K562 (cell line): ENCODE measurements around the gene SPRED2. TPM values are rescaled to one million over a fixed set of nuclear protein-coding genes. Genes with fewer than 3 reads are reported as not detected.
A peak's percentile ranks its signal among the peaks of the same experiment; 100 is the strongest.

ENCODE experiments used
- ATF3 ChIP-seq, 2 experiments: fragments of 450-650 bp in 1 of 2; sonication (generic) in 1 of 2; formaldehyde crosslinking in 1 of 2; IDR thresholded peaks in 1 of 2; conservative IDR thresholded peaks in 1 of 2; 2 replicates each; pipeline versions ENCODE4 v1.6.1 to v1.8.1; 2016 to 2023; ENCODE audit warnings: mild to moderate bottlenecking in 2 of 2, moderate library complexity in 2 of 2, inconsistent platforms in 1 of 2, missing genetic modification reagents in 1 of 2
- ATF7 ChIP-seq: fragments of 450-650 bp; IDR thresholded peaks from 2 replicates; pipeline ENCODE4 v1.7.1; 2014; ENCODE audit warnings: mild to moderate bottlenecking, moderate library complexity
- BRF1 ChIP-seq: IDR thresholded peaks from 3 replicates; pipeline ENCODE4 v1.6.1; 2011; ENCODE audit warnings: borderline replicate concordance, mild to moderate bottlenecking; ENCODE audit not compliant: insufficient read length; ENCODE audit errors: extremely low read depth
- C11orf30 ChIP-seq: fragments of 450-650 bp; IDR thresholded peaks from 2 replicates; pipeline ENCODE4 v1.6.1; 2016; ENCODE audit warnings: low read depth, mild to moderate bottlenecking
- CC2D1A ChIP-seq: fragments of 450-650 bp; IDR thresholded peaks from 2 replicates; pipeline ENCODE4 v1.6.1; 2017; ENCODE audit warnings: mild to moderate bottlenecking
- CHD2 ChIP-seq: IDR thresholded peaks from 2 replicates; pipeline ENCODE4 v1.6.1; 2011; ENCODE audit warnings: low read depth, low read length
- EHMT2 ChIP-seq: fragments of 450-650 bp; IDR thresholded peaks from 2 replicates; pipeline ENCODE4 v1.6.1; 2018; ENCODE audit warnings: antibody characterized with exemption
- EP400 ChIP-seq: fragments of 450-650 bp; IDR thresholded peaks from 2 replicates; pipeline ENCODE4 v1.6.1; 2017; ENCODE audit warnings: antibody characterized with exemption, mild to moderate bottlenecking, moderate library complexity
- ESRRA ChIP-seq: fragments of 450-650 bp; IDR thresholded peaks from 2 replicates; pipeline ENCODE4 v1.6.1; 2014; ENCODE audit warnings: low read depth, mild to moderate bottlenecking, moderate library complexity, borderline replicate concordance
- FIP1L1 ChIP-seq: fragments of 200-400 bp; formaldehyde crosslinking; IDR thresholded peaks from 2 replicates; pipeline ENCODE4 v1.6.1; 2018; ENCODE audit warnings: mild to moderate bottlenecking, low read depth, low read length; ENCODE audit not compliant: poor library complexity, severe bottlenecking
- GATAD2B ChIP-seq: fragments of 450-650 bp; IDR thresholded peaks from 2 replicates; pipeline ENCODE4 v1.6.1; 2017; ENCODE audit warnings: mild to moderate bottlenecking, borderline replicate concordance
- GTF3C2 ChIP-seq: IDR thresholded peaks from 3 replicates; pipeline ENCODE4 v1.6.1; 2011; ENCODE audit warnings: borderline replicate concordance, mild to moderate bottlenecking, moderate library complexity; ENCODE audit not compliant: insufficient read length; ENCODE audit errors: extremely low read depth
- HDAC6 ChIP-seq: IDR thresholded peaks from 2 replicates; pipeline ENCODE4 v1.6.1; 2012; ENCODE audit warnings: low read depth, mild to moderate bottlenecking, control low read depth, inconsistent platforms, low read length, moderate library complexity
- IRF2 ChIP-seq: sonication (generic); formaldehyde crosslinking; IDR thresholded peaks from 2 replicates; pipeline ENCODE4 v1.8.1; 2022; ENCODE audit warnings: mild to moderate bottlenecking, missing genetic modification reagents
- JUND ChIP-seq, 2 experiments: IDR thresholded peaks; 2 replicates in 1 of 2; 3 replicates in 1 of 2; pipeline ENCODE4 v1.6.1; 2011; ENCODE audit warnings: borderline replicate concordance in 2 of 2, low read depth in 2 of 2, low read length in 2 of 2, improper control_type of control experiment in 1 of 2, missing biosample characterization in 1 of 2, missing genetic modification characterization in 1 of 2, missing genetic modification reagents in 1 of 2
- KLF6 ChIP-seq: fragments of 250-450 bp; sonication (Bioruptor Pico); IDR thresholded peaks from 2 replicates; pipeline ENCODE4 v1.4.0; 2020; ENCODE audit warnings: mild to moderate bottlenecking, moderate library complexity, borderline replicate concordance
- MED1 ChIP-seq: sonication (generic); formaldehyde crosslinking; IDR thresholded peaks from 2 replicates; pipeline ENCODE4 v1.8.1; 2023; ENCODE audit warnings: missing genetic modification reagents, borderline replicate concordance
- MTA3 ChIP-seq: fragments of 450-650 bp; formaldehyde crosslinking; IDR thresholded peaks from 2 replicates; pipeline ENCODE4 v1.6.1; 2017; ENCODE audit warnings: mild to moderate bottlenecking, borderline replicate concordance
- NR2C1 ChIP-seq, 2 experiments: fragments of 450-650 bp; IDR thresholded peaks; 2 replicates each; pipeline ENCODE4 v1.6.1; 2017; ENCODE audit warnings: mild to moderate bottlenecking in 2 of 2, antibody characterized with exemption in 1 of 2, inconsistent platforms in 1 of 2, missing compliant biosample characterization in 1 of 2, missing genetic modification characterization in 1 of 2
- PCBP2 ChIP-seq: fragments of 200-400 bp; formaldehyde crosslinking; IDR thresholded peaks from 2 replicates; pipeline ENCODE4 v1.6.1; 2018; ENCODE audit warnings: low read length, low read depth, mild to moderate bottlenecking, moderate library complexity; ENCODE audit not compliant: poor library complexity, severe bottlenecking
- SMAD1 ChIP-seq: fragments of 150-350 bp; IDR thresholded peaks from 2 replicates; pipeline ENCODE4 v1.6.1; 2014; ENCODE audit warnings: low read length, low read depth; ENCODE audit not compliant: partially characterized antibody
- SMARCE1 ChIP-seq: fragments of 450-650 bp; IDR thresholded peaks from 2 replicates; pipeline ENCODE4 v1.7.1; 2016; ENCODE audit warnings: mild to moderate bottlenecking
- SOX6 ChIP-seq: fragments of 450-650 bp; IDR thresholded peaks from 2 replicates; pipeline ENCODE4 v1.6.1; 2014; ENCODE audit warnings: mild to moderate bottlenecking
- ZFP1 ChIP-seq: fragments of 450-650 bp; formaldehyde crosslinking; IDR thresholded peaks from 2 replicates; pipeline ENCODE4 v1.4.0; 2020; ENCODE audit warnings: mild to moderate bottlenecking, mixed read lengths
- ZNF24 ChIP-seq: fragments of 450-650 bp; IDR thresholded peaks from 2 replicates; pipeline ENCODE4 v1.6.1; 2016
- ZNF3 ChIP-seq: fragments of 250-450 bp; sonication (Bioruptor Pico); IDR thresholded peaks from 2 replicates; pipeline ENCODE4 v1.5.0; 2021; ENCODE audit warnings: mild to moderate bottlenecking, moderate library complexity
- ZNF644 ChIP-seq: fragments of 200-800 bp; sonication (Bioruptor generic); IDR thresholded peaks from 2 replicates; pipeline ENCODE4 v1.6.1; 2016; ENCODE audit warnings: low read depth, missing genetic modification characterization, missing compliant biosample characterization
- polyA plus RNA-seq, 8 experiments: library from polyadenylated mRNA; depleted of rRNA in 4 of 8; stranded (reverse) in 5 of 8; unstranded in 3 of 8; fragments of >200 nt; fragmentation: Nextera tagmentation in 2 of 8; fragmentation: Illumina TruSeq in 1 of 8; extraction: Ambion mirVana in 2 of 8; extraction: Trizol in 1 of 8; gene quantifications; 2 replicates each; pipeline versions ENCODE4 v1.2.1 to v1.2.3, GENCODE V29; 2011 to 2014; ENCODE audit warnings: inconsistent platforms in 1 of 8, missing spikeins in 1 of 8
- total RNA-seq, 7 experiments: library from RNA; depleted of rRNA in 6 of 7; stranded (reverse); fragments of >200 nt in 6 of 7; fragmentation: Illumina TruSeq in 2 of 7; extraction: Trizol in 2 of 7; gene quantifications; 2 replicates each; pipeline versions ENCODE4 v1.2.1 to v1.2.3, GENCODE V29; 2011 to 2021; ENCODE audit warnings: low replicate concordance in 1 of 7

Gene SPRED2
- total and polyA plus RNA-seq, 9 of the 15 experiments (the other 6 are each of a cell fraction or from before 2014, with no cell fraction given) = 4.6 to 50.8 (median 14.1) TPM

DNA sequence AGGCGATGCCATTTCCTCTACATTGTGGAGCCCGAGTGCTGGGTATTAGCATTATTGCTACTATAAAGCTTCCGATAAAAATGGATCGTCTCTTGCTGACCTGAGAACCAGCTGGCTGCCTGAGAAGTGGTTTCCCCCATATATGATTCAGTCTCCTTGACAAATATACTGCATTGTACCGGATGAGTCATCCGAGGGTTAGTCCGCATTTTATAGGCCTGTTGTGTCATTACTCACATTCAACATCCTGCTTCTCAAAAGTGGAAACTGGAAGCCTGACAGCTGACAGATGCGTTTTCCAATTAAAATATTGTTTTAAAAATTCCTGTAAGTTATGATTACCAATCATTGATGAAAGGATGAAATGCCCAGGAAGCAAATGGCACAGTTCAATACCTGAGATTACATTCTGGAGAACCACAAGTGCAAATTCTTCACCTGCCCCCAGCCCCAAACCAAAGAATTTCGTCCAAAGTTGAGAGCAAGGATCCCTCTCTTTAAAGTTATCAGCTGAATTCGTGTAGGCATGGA lies 65.7 kb downstream of the SPRED2 start (continued):
- TF ChIP-seq GTF3C2 (no peak), SMARCE1 (peak; percentile 91), C11orf30 (peak; percentile 45; the same call in 1 of the 2 replicates), FIP1L1 (no peak), GATAD2B (no peak), KLF6 (no peak), MED1 (no peak), JUND (IDR thresholded peaks at IDR 0.05; ENCODE audit: borderline replicate concordance, low read depth, low read length) (peak; percentile 100), JUND (tag; IDR thresholded peaks at IDR 0.05; ENCODE audit: borderline replicate concordance, low read depth, low read length) (peak; percentile 99), HDAC6 (no peak), ZNF24 (no peak), ATF7 (peak; percentile 70), ATF3 (IDR thresholded peaks at IDR 0.05) (peak; percentile 99), ATF3 (CRISPR knock-in tag; conservative IDR thresholded peaks at IDR 0.05) (peak; percentile 89; the same call in 1 of the 2 replicates), ZNF644 (tag) (peak; percentile 37; the same call in 1 of the 2 replicates), EP400 (no peak), IRF2 (CRISPR knock-in tag) (no peak), BRF1 (no peak), ESRRA (no peak), CHD2 (no peak), SMAD1 (no peak), NR2C1 (IDR thresholded peaks at IDR 0.05) (no peak), NR2C1 (tag; IDR thresholded peaks at IDR 0.05) (no peak), ZFP1 (CRISPR knock-in tag) (no peak), EHMT2 (no peak), MTA3 (no peak), PCBP2 (no peak), SOX6 (peak; percentile 49; the same call in 1 of the 2 replicates), ZNF3 (no peak), CC2D1A (no peak)
